NCI-H2196 (cell line): ENCODE results near the gene DTX3L.
"Not testable (repeated sequence)": the region's sequence is repeated elsewhere in the genome, so short reads cannot be mapped to it uniquely, and the experiment has no call there.

Source experiments
- DNase-seq: peaks from one replicate; lab custom pipeline; 2025; ENCODE audit not compliant: unreplicated experiment; lab: John Stamatoyannopoulos, UW

Gene DTX3L

DNA sequence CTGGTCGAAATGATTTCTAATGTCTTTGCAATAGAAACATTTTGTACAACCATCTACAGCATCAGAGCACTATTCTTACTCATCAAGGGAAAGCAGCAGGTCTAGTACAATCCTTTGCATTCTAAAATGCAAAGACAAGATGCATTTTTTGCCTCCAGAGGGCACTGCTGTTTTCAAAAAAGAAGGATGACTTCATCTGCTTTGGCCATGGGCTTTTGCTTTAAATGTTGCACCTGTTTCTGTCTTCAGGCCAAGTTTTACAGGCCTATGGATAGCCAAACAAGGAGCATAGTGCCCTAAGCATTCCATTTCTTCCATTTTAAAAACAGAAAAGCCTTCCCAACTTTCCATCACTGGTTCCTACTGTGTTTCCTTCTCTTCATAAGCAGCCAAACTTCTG is 3.5 kb upstream of the DTX3L start:
- peak; percentile 85 for DNase-seq

DNA sequence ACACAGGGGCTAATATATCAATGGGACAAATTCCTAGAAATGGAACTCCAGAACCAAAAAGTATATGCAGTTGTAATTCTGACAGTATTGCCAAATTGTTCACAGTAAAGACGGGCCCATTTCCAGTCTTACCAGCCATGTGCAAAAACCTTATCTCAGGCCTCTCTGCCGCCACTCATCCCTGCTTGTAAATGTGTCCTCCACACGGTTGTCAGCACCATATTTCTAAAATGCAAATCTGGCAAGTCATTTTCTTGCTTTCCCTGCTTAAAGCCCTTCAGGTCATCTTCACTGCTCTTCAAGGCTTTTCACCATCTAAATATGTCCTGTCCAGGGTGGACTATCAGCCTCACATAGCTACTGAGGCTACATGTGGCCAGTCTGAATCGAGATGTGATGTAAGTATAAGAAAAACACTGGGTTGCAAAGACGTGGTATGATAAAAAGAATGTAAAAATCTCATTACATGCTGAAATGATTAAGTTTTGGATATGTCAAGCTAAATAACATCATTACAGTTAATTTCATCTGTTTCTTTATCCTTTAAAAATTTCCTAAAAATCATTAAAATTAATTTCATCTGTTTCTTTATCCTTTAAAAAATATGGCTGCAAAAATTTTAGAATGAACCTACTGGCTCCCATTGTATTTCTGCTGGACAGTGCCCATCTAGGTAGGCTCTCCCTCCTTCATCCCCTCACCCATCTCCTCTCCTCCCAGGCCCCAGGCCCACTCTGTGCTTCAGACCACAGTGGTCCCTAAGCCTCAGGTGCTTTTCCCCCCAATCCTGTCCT is 1.0 kb upstream of the DTX3L start:
- no peak for DNase-seq

DNA sequence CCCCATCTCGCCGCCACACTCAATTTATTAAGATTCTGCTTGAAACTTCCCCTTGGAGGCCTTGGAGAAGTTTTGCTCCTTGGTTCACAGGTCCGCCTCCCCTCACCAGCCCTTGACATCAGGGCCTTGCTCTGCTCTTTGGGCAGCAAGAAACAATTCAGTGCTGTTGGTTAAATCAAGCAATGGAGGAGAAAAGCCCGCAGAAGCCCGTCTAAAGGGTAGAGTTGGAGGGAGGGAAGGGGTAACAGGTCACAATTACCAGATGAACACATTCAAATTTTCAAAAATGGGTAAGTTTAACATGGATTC is 467 bp upstream of the DTX3L start:
- DNase-seq, result no peak

DNA sequence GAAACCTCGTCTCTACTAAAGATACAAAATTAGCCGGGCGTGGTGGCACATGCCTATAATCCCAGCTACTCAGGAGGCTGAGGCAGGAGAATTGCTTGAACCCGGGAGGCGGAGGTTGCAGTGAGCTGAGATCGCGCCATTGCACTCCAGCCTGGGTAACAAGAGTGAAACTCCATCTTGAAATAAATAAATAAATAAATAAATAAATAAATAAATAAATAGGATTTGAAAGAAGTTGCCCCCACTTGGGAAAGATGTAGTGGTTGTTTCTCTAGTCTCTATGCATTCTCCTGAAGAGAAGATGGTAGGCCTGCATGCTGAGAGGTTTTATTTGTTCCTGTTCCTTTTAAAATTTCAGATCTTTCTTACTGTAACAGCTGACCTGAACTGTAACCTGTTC is 4.0 kb downstream of the DTX3L start:
- not testable (repeated sequence) for DNase-seq

DNA sequence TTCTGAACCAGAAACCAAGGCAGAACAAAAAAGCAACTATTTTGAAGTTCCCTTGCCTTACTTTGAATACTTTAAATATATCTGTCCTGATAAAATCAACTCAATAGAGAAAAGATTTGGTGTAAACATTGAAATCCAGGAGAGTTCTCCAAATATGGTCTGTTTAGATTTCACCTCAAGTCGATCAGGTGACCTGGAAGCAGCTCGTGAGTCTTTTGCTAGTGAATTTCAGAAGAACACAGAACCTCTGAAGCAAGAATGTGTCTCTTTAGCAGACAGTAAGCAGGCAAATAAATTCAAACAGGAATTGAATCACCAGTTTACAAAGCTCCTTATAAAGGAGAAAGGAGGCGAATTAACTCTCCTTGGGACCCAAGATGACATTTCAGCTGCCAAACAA is 4.6 kb downstream of the DTX3L start:
- DNase-seq, result no peak

DNA sequence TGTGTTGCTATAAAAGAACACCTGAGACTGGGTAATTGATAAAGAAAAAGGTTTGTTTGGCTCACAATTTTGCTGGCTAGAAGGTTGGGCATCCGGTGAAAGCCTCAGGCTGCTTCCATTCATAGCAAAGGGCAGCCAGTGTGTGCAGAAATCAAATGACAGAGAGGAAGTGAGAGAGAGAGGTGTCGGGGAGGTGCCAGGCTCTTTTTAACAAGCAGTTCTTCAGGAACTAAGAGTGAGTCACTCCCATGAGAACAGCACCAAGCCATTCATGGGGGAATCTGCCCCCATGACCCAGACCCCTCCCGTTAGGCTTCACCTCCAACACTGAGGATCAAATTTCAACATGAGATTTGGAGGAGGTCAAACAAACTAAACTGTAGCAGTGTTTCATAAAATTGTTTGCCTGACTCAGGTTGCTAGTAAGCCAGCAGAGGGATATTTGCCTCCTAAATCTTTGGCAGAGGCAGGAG is 8.8 kb downstream of the DTX3L start:
- peak; percentile 68 for DNase-seq

DNA sequence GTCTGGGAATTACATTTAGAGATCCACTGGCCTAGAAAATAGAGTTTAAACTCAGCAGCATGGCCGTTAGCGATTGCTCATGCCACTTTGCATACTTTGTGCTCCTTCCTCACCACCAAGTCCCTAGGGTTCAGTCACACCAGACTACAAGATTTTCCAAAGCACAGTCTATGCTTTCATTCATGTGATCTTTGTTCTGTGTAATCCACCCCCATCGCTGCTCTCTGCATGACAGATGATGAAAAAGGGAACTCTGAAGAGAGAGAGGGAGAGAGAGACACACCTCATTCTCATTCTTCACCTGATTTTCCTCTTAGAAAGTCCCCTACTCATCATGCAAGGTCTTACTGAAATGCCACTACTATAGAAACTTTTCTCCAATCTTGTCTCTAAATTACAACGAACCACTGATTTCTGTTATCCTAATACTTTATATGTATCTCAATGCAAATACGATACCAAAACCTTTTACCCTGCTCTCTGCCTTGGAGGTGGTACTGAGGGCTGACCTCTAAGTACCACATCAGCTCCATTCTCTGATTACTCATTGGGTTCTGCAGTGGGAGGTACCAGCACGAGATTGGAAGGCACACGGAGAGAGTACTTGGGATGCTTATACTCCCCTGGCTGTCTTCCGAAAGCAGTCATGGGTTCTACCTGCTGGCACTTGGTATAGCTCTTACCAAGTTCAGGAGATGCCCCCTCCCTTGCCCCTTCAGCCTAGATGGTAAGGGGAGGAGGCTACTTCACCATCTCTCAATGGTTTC is 12.2 kb downstream of the DTX3L start:
- no peak for DNase-seq

DNA sequence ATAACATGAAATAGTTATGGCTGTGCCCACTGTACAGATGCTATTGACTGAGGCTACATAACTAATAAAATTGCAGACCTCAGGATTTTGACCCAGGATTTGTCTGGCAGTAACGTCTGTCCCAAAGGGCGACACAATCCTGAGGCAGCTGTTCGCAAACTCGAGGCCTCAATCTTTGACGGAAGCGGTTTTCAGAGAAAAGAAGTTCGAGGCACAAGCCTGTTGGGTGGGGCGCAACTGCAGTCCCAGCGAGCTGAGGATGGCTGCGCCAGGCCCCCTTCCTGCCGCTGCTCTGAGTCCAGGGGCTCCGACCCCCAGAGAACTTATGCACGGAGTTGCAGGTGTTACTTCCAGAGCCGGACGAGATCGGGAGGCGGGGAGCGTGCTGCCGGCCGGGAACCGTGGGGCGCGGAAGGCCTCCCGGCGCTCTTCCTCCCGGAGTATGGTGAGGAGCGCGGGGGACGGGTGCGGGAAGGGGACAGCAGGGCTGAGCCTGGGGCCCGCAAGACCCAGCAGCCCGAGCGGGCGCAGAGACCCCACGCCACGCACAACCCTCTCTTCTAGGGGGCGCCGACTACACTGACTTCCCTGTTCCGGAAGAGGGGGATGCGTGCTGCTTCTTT is 13.4 kb downstream of the DTX3L start, which contains the start of gene PARP15:
PARP15 (plus strand) TSS at position 242 of the 623 bp plus-strand sequence; CDS start at position 260, 18 bp downstream.
- DNase-seq, result no peak

DNA sequence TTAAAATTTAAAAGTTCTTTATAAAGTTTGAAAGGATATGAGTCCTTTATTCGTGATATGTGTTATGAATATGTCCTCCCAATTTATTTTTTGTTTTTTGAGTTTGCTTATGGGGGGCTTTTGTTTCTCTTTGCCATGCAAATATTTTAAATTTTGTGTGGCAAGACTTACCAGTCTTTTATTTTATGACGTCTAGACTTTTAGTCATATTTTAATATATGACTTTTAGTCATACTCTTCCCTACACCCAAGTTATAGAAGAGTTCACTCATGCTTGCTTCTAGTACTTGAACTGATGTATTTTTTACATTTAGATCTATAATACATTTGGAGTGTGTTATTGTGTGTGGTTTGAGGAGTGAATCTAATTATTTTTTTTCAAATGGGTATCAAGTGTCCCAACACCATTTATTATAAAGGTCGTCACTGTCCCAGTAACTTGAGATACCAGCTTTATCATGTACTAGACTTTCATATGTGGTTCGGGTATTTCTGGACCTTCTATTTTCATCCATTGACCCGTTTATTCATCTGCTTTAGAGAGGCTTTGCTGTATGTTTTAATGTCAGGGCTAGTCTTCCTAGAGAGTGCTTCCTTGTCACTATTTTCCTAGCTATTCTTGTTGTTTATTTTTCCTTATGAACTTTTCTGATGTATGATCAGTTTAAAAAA is 14.1 kb downstream of the DTX3L start:
- no peak for DNase-seq

DNA sequence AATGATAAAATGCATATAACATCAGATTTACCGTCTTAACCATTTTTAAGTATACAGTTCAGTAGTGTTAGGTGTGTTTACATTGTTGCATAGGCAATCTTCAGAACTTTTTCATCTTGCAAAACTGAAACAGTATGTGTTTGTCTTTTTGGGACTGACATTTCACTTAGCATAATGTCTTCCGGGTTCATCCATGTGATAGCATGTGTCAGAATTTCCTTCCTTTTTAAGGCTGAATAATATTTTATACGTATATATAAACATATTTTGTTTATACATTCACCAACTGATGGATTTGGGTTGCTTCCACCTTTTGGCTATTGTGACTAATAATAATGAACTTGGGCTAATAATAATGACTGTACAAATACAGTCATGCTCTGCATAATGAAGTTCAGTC is 16.3 kb downstream of the DTX3L start:
- no peak for DNase-seq

DNA sequence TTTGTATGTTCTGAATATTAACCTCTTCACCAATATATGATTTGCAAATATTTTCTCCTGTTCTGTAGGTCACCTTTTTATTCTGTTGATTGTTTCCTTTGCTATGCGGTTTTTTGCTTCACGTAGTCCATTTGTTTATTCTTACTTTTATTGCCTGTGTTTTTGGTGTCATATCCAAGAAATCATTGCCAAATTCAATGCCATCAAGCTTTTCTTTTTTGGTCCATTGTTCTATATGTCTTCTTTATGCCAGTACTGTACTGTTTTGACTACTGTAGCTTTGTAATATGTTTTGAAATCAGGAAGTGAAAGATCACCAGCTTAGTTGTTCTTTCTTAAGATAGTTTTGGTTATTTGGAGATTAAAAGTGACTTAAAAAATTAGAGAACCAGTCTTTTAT is 17.5 kb downstream of the DTX3L start:
- DNase-seq, result no peak

DNA sequence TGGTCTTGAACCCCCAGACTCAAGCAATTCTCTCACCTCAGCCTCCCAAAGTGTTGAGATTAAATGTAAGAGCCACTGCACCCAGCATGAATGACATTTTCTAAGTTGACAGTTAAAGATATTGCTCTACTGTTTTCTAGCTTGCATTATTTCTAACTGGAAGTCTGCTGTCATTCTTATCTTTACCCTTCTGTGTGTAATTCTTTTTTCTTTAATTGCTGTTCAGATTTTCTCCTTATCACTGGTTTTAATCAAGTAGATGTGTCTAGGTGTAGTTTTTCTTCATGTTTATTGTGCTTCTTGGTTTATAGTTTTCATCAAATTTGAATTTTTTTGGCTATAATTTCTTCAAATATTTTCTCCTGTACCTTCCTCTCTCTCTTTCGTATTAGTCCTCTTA is 18.3 kb downstream of the DTX3L start:
- no peak for DNase-seq

DNA sequence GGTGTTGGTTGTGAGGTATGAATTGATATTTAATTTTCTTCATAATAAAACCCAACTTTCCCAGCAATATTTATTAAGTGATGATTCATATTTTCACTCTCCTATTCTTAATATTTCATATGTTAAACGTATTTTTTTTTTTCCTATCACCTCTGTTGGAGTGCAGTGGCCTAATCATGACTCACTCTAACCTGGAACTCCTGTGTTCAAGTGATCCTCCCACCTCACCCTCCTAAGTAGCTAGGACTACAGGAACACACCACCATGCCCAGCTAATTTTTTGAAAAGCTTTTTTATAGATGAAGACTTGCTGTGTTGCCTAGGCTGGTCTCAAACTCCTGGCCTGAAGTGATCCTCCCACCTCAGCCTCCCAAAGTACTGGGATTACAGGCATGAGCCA is 22.0 kb downstream of the DTX3L start:
- DNase-seq, result no peak

DNA sequence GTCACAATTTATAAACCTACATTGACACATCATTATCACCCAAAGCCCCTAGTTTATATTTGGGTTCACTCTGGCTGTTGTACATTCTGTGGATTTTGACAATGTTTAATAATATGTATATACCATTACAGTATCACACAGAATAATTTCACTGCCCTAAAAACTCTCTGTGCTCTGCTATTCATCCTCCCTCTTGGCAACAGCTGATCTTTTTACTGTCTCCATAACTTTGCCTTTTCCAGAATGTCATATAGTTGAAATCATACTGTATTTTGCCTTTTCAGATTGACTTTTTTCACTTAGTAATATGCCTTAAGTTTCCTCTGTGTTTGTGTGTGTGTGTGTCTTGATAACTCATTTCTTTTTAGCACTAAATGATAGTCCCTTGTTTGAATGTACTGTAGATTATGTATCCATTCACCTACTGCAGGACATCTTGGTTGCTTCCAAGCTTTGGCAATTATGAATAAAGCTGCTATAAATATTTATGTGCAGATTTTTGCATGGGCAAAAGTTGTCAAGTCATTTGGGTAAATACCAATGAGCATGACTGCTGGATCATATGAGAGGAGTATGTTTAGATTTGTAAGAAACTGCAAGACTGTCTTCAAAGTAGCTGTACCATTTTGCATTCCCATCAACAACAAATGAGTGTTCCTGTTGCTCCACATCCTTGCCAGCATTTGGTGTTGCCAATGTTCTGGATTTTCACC is 22.8 kb downstream of the DTX3L start:
- DNase-seq, result no peak

DNA sequence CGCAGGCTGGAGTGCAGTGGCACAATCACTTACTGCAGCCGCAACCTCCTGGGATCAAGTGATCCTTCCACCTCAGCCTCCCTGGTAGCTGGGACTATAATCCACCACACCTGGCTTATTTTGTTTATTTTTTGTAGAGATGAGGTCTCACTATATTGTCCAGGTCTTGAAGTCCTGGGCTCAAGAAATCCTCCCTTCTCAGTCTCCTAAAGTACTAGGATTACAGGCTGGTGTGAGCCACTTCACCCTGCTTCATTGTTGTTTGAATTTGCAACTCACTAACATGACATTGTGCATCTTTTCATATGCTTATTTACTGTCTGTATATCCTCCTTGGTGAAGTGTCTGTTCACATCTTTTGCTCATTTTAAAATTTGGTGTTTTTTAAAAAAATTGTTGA is 23.4 kb downstream of the DTX3L start:
- no peak for DNase-seq

DNA sequence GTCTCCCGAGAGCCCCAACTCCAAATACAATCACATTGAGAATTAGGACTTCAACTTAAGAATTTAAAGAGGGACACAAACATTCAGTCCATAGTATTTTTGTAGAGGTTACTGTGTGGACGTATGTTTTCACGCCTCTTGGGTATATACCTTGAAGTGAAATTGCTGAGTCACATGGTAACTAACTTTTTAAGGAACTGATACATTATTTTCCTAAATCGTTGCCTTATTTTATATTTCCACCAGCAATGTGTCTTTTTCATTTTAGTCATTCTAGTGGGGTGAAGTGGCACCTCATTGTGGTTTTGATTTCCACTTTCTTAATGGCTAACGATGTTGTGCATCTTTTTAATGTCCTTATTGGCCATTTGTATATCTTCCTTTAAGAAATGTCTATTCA is 25.2 kb downstream of the DTX3L start:
- DNase-seq, result no peak

DNA sequence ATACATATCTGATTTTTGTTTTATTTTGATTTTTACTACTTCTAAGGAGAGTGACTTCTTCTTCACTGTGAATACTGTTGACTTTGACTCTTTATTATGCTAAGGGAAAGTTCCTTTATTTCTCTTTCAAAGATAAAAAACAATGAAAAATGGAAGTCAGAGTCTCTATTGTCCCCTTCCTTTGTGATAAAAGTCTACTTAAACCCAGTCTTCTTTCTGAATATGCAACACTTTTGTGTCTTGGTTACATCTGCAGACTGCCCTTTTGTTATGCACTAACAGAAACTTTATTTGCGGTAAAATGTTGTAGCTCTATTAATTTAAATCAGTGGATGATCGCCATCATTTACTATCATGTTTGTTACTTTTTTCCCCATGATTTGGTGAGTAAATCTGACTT is 26.5 kb downstream of the DTX3L start:
- no peak for DNase-seq

DNA sequence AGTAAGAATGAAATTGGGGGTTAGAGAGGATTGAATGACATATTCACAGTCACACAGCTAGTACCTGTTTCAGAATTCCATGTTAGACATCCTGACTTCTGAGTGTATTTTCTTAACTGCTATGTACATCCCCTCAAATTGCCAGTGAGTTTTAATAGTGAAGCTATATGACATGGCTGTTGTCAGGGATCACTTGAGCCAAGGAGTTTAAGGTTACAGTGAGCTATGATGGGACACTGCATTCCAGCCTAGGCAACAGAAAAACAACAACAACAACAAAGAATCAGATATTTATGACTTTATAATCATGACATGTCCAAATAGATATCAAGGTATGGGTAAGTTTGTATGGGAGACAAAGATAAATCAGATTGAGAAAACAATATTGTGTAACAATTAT is 29.9 kb downstream of the DTX3L start:
- no peak for DNase-seq

DNA sequence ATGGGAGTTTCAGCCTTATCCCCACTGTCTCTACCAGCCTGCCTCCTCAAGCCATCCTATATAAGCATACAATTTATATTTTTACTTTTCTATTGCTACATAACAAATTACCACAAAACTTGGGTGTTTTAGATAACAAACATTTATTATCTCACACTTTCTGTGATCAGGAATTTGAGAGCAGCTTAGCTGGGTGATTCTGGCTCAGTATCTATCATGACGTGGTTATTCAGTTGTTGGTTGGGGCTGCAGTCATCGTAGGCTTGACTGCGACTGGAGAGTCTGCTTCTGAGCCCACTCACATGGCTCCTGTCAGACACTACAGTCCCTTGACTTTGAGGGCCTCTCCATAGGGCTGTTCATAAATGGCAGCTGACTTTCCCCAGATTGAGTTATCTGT is 34.0 kb downstream of the DTX3L start:
- DNase-seq, result no peak

DNA sequence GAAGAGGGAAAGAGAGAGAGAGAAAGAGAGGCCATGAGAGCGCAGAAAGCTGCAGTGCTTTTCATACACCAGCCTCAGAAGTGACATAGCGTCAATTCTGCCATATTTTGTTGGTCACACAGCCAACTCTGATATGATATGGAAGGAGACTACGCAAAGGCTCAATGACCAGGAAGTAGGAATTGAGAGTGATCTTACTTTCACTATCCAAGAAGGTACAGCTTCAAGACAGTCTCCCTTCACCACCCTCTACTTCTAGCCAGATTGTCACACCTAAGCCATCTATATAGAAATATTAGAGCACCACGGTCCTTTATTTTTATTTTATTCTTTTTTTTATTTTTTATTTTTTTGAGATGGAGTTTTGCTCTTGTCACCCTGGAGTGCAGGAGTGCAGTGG is 34.4 kb downstream of the DTX3L start:
- no peak for DNase-seq
